D721Med (cell line): ENCODE measurements around the gene TTC9B.

Experiments
- DNase-seq: peaks from one replicate; pipeline ENCODE4 v3.0.0; 2011; ENCODE audit warnings: low spot score; ENCODE audit not compliant: insufficient read length
- FAIRE-seq: peaks from 2 replicates; lab custom pipeline; 2011; peaks lifted over from hg19 to GRCh38; lab: Jason Lieb, UNC
- TF ChIP-seq, protein P1 (sequence below): IDR thresholded peaks from 2 replicates; pipeline ENCODE4 v1.5.1; 2012; ENCODE audit warnings: mild to moderate bottlenecking, control low read depth; ENCODE audit not compliant: insufficient read depth; ENCODE audit errors: missing control alignments

TTC9B gene

DNA sequence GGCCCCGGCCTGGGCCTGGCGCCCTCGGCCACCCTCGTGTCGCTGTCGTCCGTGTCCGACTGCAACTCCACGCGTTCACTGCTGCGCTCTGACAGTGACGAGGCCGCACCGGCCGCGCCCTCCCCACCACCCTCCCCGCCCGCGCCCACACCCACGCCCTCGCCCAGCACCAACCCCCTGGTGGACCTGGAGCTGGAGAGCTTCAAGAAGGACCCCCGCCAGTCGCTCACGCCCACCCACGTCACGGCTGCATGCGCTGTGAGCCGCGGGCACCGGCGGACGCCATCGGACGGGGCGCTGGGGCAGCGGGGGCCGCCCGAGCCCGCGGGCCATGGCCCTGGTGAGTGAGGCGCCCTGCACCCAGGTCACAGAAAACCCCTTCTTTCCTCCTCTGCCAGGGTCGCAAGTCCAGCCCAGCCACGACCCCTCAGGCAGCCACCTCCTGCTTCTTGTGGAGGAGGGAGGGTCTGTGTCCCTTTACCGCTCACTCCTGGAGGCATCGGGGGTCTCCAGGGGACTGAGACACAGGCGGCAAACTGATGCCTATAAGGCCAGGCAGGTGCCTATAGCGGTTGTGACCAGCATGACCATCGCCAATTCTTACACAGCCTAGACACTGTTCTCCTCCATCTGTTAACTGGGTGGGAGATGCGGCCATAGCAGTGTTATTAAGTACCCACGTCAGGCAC is 4.2 kb downstream of the TTC9B start:
- FAIRE-seq (no peak), DNase-seq (no peak)
- TF ChIP-seq, protein P1, sequence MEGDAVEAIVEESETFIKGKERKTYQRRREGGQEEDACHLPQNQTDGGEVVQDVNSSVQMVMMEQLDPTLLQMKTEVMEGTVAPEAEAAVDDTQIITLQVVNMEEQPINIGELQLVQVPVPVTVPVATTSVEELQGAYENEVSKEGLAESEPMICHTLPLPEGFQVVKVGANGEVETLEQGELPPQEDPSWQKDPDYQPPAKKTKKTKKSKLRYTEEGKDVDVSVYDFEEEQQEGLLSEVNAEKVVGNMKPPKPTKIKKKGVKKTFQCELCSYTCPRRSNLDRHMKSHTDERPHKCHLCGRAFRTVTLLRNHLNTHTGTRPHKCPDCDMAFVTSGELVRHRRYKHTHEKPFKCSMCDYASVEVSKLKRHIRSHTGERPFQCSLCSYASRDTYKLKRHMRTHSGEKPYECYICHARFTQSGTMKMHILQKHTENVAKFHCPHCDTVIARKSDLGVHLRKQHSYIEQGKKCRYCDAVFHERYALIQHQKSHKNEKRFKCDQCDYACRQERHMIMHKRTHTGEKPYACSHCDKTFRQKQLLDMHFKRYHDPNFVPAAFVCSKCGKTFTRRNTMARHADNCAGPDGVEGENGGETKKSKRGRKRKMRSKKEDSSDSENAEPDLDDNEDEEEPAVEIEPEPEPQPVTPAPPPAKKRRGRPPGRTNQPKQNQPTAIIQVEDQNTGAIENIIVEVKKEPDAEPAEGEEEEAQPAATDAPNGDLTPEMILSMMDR: no peak

DNA sequence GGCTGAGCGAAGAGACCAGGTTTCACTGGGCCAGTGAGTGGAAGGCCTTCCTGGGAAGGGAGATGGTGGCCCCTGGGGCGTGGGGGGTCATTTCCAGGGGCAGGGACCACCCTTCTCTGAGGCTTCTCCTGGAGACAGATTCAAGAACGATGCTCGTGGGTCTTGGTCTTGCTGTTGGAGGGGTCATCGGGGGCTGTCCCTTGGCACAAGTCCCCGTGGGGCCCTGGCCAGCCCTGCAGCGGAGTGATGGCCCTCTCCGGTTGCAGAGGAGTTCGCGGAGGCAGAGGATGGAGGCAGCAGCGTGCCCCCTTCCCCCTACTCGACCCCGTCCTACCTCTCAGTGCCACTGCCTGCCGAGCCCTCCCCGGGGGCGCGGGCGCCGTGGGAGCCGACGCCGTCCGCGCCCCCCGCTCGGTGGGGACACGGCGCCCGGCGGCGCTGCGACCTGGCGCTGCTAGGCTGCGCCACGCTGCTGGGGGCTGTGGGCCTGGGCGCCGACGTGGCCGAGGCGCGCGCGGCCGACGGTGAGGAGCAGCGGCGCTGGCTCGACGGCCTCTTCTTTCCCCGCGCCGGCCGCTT is 4.8 kb downstream of the TTC9B start:
- FAIRE-seq (no peak), DNase-seq (no peak)
- TF ChIP-seq, protein P1: no peak

DNA sequence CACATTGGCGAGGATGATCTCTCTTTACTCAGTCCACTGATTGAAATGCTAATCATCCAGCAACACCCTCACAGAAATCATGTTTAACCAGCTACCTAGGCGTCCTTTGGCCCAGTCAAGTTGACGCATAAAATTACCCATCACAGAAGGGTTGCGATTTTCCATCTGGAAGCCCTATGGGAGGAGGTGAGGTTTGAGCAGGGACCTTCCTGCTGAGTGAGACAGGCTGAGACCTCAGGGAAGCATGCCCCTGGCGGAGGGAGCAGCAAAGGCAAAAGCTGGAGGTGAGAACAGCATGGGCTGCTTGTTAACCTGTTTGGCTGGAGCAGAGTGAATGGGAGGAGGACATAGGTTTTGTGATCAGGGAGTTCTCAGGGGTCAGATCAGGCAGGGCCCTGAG is 7.3 kb downstream of the TTC9B start:
- FAIRE-seq (no peak), DNase-seq (peak; percentile 10)
- TF ChIP-seq, protein P1: no peak

DNA sequence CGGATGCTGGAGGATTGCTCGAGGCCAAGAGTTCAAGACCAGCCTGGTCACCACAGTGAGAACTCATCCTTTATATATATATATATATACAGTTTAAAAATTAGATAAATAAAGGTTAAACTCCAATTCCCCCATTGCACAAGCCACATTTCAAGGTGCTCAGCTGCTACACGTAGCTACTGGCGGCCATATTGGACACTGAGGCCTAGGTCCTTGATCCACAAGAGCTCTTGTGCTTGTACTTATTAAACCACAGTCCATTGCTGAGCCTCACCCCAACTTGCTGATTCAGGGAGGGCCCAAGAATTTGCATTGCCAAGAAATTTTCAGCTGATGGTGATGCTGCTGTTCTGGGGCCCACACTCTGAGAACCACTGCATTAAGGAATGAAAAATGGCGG is 9.6 kb downstream of the TTC9B start:
- TF ChIP-seq, protein P1: no peak
- no peak for FAIRE-seq
- DNase-seq: no peak

DNA sequence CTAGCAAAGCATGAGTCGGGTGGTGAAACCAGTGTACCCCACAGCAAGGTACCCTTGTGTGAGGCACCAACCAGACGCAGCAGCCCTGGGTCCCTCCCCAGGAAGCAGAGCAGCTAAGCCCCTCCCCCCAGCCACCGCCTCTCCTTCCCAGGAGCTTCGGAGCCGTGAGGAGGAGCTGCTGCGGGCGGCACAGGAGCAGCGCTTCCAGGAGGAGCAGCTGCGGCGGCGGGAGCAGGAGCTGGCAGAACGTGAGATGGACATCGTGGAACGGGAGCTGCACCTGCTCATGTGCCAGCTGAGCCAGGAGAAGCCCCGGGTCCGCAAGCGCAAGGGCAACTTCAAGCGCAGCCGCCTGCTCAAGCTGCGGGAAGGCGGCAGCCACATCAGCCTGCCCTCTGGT is 12.4 kb downstream of the TTC9B start:
- no peak for DNase-seq
- no peak for FAIRE-seq
- TF ChIP-seq, protein P1: no peak

DNA sequence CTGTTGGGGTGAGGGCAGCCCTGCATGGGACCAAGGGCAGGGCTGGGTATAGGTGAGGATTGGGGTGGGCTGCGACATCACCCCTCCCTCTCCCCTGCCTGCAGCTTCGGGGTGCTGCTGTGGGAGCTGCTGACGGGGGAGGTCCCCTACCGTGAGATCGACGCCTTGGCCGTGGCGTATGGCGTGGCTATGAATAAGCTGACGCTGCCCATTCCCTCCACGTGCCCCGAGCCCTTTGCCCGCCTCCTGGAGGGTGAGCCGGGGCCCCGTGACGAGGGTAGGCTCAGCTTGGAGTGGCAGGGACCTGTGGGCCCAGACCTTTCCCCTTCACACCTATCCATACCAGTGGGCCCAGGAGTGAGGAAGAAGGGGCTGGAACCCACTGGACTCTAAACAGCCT is 13.8 kb downstream of the TTC9B start:
- DNase-seq (no peak), FAIRE-seq (no peak)
- TF ChIP-seq, protein P1: no peak
